C1 segment of cervical spinal cord (tissue), 14 donors: ENCODE measurements around the gene LPCAT4.
"Not testable (repeated sequence)": the region's sequence is repeated elsewhere in the genome, so short reads cannot be mapped to it uniquely, and the experiment has no call there.

Experiments used
- DNase-seq, 14 donors: peaks; one replicate each; lab custom pipeline; 2025; lab: John Stamatoyannopoulos, UW

The LPCAT4 gene

GRCh38 chr15:34362047-34362773 lies 4.8 kb downstream of the LPCAT4 start:
- DNase-seq: no peak

DNA sequence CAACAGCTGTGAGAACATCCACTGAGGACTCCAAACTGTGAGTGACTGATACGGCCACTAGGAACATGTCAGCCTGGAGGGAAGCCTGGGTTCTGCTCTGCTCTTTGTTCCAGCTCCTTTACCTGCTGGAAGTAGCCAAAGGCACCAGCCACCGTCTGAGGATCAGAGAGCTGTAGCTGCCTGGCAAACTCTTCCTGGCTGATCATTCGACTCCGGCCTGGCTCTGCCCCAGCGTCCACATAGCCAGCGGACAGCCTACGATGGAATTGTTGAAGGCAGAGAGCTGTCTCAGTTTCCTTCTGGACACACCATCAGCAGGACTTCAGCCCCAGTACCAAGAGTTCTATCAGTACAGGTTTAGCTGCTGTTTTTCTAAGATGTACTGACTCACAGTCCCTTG lies 5.7 kb downstream of the LPCAT4 start:
- DNase-seq: no peak

DNA sequence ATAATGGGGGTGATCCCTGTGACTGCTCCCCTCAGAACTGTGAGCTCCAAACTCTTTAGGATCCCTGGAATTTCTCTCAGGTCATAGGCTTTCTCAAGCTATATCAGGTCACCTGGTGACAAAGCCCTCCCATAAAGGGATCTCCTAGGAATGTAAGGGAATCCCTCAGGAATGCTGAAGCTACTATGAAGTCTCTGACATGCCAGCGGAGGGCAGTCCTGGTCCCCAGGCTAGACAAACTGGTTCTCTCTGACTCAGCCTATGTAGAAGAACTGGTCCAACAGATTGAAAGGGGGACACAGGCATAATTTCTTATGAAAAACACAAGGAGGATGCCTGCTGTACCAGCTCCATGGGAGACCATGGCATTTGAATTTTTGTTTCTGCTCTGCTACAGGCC lies 6.7 kb downstream of the LPCAT4 start:
- no peak for DNase-seq

DNA sequence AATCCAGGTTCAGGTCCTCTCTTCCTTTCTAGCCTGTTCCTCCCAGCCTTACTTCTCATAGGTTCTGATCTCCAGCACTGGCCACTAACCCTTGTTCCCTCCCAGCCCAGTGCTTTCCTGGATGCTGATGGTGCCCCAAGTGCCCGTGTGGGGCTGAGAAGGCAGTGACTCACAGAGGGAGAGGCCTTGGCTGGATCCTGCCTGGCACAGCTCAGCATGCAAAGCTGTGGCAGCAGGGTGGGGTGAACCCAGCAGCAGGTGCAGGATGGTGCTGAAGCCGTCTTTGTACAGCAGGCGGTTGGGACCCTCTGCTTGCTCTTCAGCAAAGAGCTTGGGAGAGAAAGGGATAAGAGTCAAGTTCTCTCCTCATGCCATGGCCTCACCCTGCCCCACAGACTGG lies 7.6 kb downstream of the LPCAT4 start:
- no peak for DNase-seq

GRCh38 chr15:34358948-34359347 lies 8.0 kb downstream of the LPCAT4 start:
- DNase-seq: no peak

GRCh38 chr15:34358367-34358766 lies 8.6 kb downstream of the LPCAT4 start:
- DNase-seq: no peak

GRCh38 chr15:34357653-34358052 lies 9.3 kb downstream of the LPCAT4 start:
- no peak for DNase-seq

DNA sequence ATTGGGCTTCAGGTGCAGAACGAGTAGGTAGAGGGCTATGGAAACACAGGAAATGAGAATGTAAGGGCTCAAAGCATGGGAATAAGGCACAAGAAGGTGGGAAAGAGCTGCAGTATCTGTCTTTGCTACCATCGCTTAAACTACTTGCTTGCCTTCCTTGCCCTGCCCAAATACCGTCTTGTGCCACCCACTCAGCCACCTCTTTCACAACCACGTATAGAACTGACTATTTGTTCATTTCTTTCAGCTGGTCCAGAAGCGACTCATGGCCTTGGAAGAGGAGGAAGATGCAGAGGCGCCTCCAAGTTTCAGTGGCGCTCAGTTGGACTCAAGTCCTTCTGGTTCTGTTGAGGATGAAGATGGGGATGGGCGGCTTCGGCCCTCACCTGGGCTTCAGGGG lies 11.8 kb downstream of the LPCAT4 start:
- no peak for DNase-seq

GRCh38 chr15:34354286-34354685 lies 12.7 kb downstream of the LPCAT4 start:
- DNase-seq: no peak

DNA sequence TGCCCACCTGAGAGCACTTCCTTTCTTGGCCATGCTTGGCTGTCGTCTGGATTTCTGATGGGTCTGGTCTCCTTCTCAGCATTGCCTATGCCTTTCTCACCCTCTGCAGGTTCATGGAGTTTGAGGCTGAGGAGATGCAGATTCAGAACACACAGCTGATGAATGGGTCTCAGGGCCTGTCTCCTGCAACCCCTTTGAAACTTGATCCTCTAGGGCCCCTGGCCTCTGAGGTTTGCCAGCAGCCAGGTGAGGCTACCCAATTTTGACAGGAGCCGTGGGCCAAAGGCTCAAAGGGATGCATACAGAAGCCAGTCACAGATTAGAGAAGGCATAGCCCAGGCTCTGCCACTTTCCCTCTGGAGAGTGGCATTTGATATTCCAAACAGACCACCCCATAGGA lies 13.4 kb downstream of the LPCAT4 start:
- DNase-seq: no peak

DNA sequence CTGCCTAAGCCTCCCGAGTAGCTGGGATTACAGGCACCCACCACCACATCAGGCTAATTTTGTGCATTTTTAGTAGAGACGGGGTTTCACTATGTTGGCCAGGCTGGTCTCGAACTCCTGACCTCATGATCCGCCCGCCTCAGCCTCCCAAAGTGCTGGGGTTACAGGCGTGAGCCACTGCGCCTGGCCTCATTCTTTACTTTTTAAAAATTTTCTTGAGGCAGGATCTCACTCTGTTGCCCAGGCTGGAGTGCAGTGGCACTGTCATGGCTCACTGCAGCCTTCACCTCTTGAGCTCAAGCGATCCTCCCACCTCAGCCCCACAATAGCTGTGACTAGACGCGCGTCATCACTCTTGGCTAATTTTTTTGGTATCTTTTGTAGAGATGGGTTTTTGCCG lies 14.0 kb downstream of the LPCAT4 start:
- not testable (repeated sequence) for DNase-seq

- DNase-seq: no peak
Observed at GRCh38 chr15:34349769-34350168, 17.2 kb downstream of the LPCAT4 start.

DNA sequence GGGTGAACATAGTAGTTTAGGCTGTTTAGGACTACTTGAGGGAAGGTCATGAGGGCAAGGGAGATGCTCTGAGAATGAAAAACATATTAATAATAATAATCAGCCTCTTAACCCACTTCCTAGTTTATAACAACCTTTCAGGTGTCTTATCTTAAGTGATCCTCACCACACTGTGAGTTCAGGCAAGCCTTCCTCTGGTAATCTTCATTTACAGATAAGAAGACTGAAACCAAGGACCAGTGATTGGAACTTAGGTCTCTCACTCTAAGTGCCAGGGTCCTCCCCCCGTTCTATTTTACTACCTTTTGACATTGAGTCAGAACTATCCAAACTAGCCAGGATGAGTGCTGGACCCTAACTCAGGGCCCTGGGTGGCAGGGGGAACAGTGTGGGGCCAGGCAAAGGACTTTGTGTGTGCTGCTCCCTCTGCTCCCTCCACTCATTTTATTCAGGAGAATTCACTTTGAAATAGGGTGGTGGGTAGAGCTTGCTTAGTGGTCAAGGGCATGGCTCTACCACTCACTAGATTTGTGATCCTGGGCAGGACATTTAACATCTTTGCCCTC lies 18.2 kb downstream of the LPCAT4 start:
- DNase-seq: no peak

DNA sequence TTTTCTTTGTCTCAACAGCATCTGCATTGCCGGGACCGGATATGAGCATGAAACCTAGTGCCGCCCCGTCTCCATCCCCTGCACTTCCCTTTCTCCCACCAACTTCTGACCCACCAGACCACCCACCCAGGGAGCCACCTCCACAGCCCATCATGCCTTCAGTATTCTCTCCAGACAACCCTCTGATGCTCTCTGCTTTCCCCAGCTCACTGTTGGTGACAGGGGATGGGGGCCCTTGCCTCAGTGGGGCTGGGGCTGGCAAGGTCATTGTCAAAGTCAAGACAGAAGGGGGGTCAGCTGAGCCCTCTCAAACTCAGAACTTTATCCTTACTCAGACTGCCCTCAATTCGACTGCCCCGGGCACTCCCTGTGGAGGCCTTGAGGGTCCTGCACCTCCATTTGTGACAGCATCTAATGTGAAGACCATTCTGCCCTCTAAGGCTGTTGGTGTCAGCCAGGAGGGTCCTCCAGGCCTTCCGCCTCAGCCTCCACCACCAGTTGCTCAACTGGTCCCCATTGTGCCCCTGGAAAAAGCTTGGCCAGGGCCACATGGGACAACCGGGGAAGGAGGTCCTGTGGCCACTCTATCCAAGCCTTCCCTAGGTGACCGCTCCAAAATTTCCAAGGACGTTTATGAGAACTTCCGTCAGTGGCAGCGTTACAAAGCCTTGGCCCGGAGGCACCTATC lies 18.9 kb downstream of the LPCAT4 start:
- DNase-seq: no peak

DNA sequence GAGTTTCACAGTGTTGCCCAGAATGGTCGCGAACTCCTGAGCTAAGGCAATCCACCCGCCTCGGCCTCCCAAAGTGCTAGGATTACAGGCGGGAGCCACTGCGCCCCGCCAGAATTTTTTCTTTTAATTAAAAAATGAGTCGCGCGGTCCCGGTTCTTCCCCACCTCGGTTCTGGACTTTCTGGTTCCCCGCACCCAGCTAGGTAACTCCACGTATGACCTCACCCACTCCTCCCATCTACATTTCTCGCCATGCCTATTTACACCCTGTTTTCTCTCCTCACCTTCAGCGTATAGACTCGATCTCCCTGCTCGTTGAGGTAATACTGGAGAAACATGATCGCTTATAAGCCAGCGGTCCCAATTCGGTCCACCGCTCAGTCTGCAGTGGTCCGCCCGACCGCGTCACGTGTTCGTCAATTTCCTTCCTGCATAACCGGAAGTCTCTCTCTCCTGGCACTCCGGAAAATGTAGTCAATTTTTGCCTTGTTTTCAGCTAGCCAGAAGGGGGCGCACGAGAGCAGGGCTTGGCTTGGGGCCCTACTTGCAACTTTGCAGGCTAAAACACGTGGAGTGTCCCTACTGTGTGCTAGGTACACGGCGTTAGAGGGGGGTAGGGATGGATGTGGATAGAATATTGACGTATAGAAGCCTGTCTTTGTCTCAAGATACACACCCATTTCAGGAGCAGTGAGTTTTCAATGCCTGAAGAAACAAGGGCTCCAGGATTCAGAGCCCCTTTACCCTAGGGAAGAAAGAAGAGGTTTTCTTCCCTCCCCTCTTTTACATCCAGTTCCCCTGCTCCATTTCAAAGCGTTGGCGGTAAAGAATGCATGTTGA lies 24.0 kb downstream of the LPCAT4 start, which contains the start of the genes NOP10 and NUTM1:
Gene NOP10 (minus strand): TSS at position 400 of the 839 bp plus-strand sequence. CDS start 63 bp downstream, at position 337.
Gene NUTM1 (plus strand): TSS at position 579 of the 839 bp plus-strand sequence. CDS start 382 bp downstream, outside the sequence.
- peak; percentile 53 to 94 (median 88) for DNase-seq

DNA sequence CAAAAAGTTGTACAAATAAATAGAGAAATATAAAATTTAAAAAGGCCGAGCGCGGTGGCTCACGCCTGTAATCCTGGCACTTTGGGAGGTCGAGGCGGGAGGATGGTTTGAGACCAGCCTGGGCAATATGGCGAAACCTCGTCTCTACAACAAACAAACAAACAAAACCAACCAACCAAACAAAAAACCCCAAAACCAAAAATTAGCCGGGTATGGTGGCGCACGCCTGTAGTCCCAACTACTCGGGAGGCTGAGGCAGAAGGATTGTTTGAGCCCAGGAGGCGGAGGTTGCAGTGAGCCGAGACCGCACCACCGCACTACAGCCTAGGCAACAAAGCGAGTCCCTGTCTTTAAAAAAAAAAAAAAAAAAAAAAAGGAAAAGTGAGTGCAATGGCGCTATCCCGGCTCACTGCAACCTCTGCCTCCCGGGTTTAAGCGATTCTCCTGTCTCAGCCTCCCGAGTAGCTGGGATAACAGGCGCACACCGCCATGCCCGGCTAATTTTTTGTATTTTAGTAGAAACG lies 24.7 kb downstream of the LPCAT4 start:
- not testable (repeated sequence) for DNase-seq

- DNase-seq: no peak
Observed at GRCh38 chr15:34341381-34342212, 25.4 kb downstream of the LPCAT4 start.

GRCh38 chr15:34339946-34340345 lies 27.1 kb downstream of the LPCAT4 start:
- no peak for DNase-seq

DNA sequence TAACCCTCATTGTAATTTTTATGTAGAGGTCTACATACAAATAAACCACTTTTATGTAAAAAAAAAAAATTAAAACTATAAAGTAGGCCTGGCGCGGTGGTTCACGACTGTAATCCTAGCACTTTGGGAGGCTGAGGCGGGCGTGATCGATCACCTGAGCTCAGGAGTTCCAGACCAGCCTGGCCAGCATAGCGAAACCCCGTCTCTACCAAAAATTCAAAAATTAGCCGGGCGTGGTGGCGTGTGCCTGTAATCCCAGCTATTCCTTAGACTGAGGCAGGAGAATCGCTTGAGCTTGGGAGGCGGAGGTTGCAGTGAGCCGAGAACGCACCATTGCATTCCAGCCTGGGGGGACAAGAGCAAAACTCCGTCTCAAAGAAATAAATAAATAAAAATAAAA lies 28.6 kb downstream of the LPCAT4 start:
- DNase-seq: no peak

- peak in 13 of 14 donors; percentile 62 to 97 (median 87) for DNase-seq
Observed at GRCh38 chr15:34337557-34338306, 29.3 kb downstream of the LPCAT4 start, which contains the start of gene SLC12A6. Gene SLC12A6 (minus strand): TSS chr15:34337781. CDS start chr15:34336680, 1,101 bp downstream.
